Measurements from ENCODE around the gene IZUMO1. TPM values are rescaled to one million over a fixed set of nuclear protein-coding genes. Genes with fewer than 3 reads are reported as not detected.

IZUMO1 gene
- total and polyA plus RNA-seq, 2 of the 13 experiments (the other 11 are each of a cell fraction or from before 2014, with no cell fraction given), result 0.07 to 0.22 TPM

DNA sequence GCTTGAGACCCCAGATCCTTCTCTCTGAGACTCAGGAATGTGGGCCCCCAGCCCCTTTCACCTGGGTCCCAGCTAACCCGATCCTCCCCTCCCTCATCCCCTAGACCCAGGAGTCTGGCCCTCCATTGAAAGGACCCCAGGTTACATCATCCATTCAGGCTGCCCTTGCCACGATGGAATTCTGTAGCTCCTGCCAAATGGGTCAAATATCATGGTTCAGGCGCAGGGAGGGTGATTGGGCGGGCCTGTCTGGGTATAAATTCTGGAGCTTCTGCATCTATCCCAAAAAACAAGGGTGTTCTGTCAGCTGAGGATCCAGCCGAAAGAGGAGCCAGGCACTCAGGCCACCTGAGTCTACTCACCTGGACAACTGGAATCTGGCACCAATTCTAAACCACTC, 9.1 kb upstream of the IZUMO1 start:
- ChIA-PET CTCF (ENCODE audit: low intra/inter-chr PET ratio, low total read pairs) (no interaction called here), POLR2A (interaction anchor here (0.6 kb wide), 1 partner anchor 39 kb away, joined by 3 read pairs; no protein-coding TSS in a partner anchor)
- no peak for ATAC-seq
- DNase-seq (ENCODE audit: low spot score), result no peak
- in situ Hi-C loops (cut with HindIII; ENCODE audit: extremely low pct_ligation_motif_present, low pct_unique_long_range_greater_than_20kb) (no loop called here), intact Hi-C loops (cut with micrococcal nuclease; ENCODE audit: unreplicated experiment) (loop anchor here (2.0 kb wide), 1 partner anchor 17 kb away; no protein-coding TSS in a partner anchor)
- H3K4me1 ChIP-seq (ENCODE audit: insufficient read depth, low read length), result peaks cover 53% of the 10 kb centered on the region
- no peaks in the 10 kb centered on the region for H3K79me2 ChIP-seq (ENCODE audit: insufficient read depth, low read length)
- no peaks in the 10 kb centered on the region for H3K36me3 ChIP-seq (replicated peaks in 1 of 2; ENCODE audit: control insufficient read depth in 1 of 2, insufficient read depth in 2 of 2, low read length in 2 of 2)
- H3K9me3 ChIP-seq (ENCODE audit: low read length), result no peaks in the 10 kb centered on the region
- TF ChIP-seq HOXA3 (CRISPR knock-in tag; IDR thresholded peaks at IDR 0.05), result no peak
- no peak for TF ChIP-seq STAG1 (CRISPR knock-in tag; IDR thresholded peaks at IDR 0.05)
- TF ChIP-seq NFYB (CRISPR knock-in tag; IDR thresholded peaks at IDR 0.05), result no peak
- no peak for TF ChIP-seq HDAC6 (IDR thresholded peaks at IDR 0.05; ENCODE audit: low read depth, low read length)
- TF ChIP-seq ZBTB1 (CRISPR knock-in tag; IDR thresholded peaks at IDR 0.05; ENCODE audit: borderline replicate concordance), result no peak
- no peaks in the 10 kb centered on the region for H4K20me1 ChIP-seq (ENCODE audit: insufficient read depth, low read length)
- H3K4me2 ChIP-seq (ENCODE audit: low read depth, low read length), result no peak overlapping the region
- H3K4me3 ChIP-seq (replicated peaks in 1 of 3; ENCODE audit: insufficient read depth in 1 of 3, low read depth in 2 of 3, low read length in 3 of 3), result no peak overlapping the region
- FAIRE-seq, result no peak
- no TSS peak for BruUV-seq (replicated peaks)
- H2AFZ ChIP-seq (ENCODE audit: low read length), result no peak overlapping the region
- 86% methylated on average over 4 of the region's 5 CpGs for WGBS (ENCODE audit: low lambda C conversion rate)
- peak overlapping the region; percentile 13; the same call in 1 of the 2 replicates for H3K9ac ChIP-seq (ENCODE audit: insufficient read depth, low read depth, low read length)
- H3K27me3 ChIP-seq (ENCODE audit: control insufficient read depth in 1 of 2, insufficient read depth in 2 of 2, low read length in 2 of 2), result no peaks in the 10 kb centered on the region
- H3K27ac ChIP-seq (ENCODE audit: extremely low read length, insufficient read depth, low read length), result no peak overlapping the region

GRCh38 chr19:48755084-48755641, 8.5 kb upstream of the IZUMO1 start, which contains the start of gene FGF21:
TSS of gene FGF21 (plus strand) at chr19:48755524. CDS start at chr19:48756237, 713 bp downstream.
- Histone ChIP-seq H3K79me2 (ENCODE audit: insufficient read depth, low read length) (no peaks in the 10 kb centered on the region), H3K4me3 (replicated peaks in 1 of 3; ENCODE audit: insufficient read depth in 1 of 3, low read depth in 2 of 3, low read length in 3 of 3) (no peak within 1 kb of the TSS), H2AFZ (ENCODE audit: low read length) (no peak within 1 kb of the TSS), H3K27ac (ENCODE audit: extremely low read length, insufficient read depth, low read length) (no peak within 1 kb of the TSS), H3K27me3 (ENCODE audit: control insufficient read depth in 1 of 2, insufficient read depth in 2 of 2, low read length in 2 of 2) (no peaks in the 10 kb centered on the region), H3K36me3 (replicated peaks in 1 of 2; ENCODE audit: control insufficient read depth in 1 of 2, insufficient read depth in 2 of 2, low read length in 2 of 2) (no peaks in the 10 kb centered on the region), H3K9ac (ENCODE audit: insufficient read depth, low read depth, low read length) (peak within 1 kb of the TSS; percentile 13; the same call in 1 of the 2 replicates), H4K20me1 (ENCODE audit: insufficient read depth, low read length) (no peaks in the 10 kb centered on the region), H3K4me2 (ENCODE audit: low read depth, low read length) (peak within 1 kb of the TSS; percentile 20; the same call in 1 of the 2 replicates), H3K4me1 (ENCODE audit: insufficient read depth, low read length) (peaks cover 47% of the 10 kb centered on the region), H3K9me3 (ENCODE audit: low read length) (no peaks in the 10 kb centered on the region)
- ChIA-PET POLR2A (no interaction called here), CTCF (ENCODE audit: low intra/inter-chr PET ratio, low total read pairs) (no interaction called here)
- FAIRE-seq (no peak), ATAC-seq (no peak), DNase-seq (ENCODE audit: low spot score) (no peak)
- 17% methylated on average over 1 of the region's 4 CpGs for WGBS (ENCODE audit: low lambda C conversion rate)
- intact Hi-C loops (cut with micrococcal nuclease; ENCODE audit: unreplicated experiment), result loop anchor here (2.0 kb wide), 1 partner anchor 18 kb away; no protein-coding TSS in a partner anchor
- in situ Hi-C loops (cut with HindIII; ENCODE audit: extremely low pct_ligation_motif_present, low pct_unique_long_range_greater_than_20kb), result no loop called here
- no TSS peak for BruUV-seq (replicated peaks)
- no peak for TF ChIP-seq ZC3H13 (CRISPR knock-in tag; IDR thresholded peaks at IDR 0.05)
- no peak for TF ChIP-seq SOX6 (IDR thresholded peaks at IDR 0.05)
- peak; percentile 44; the same call in 1 of the 2 replicates for TF ChIP-seq SOX6 (CRISPR knock-in tag; IDR thresholded peaks at IDR 0.05)
- peak; percentile 27; the same call in 1 of the 2 replicates for TF ChIP-seq BCL6 (CRISPR knock-in tag; IDR thresholded peaks at IDR 0.05)
- TF ChIP-seq CC2D1A (CRISPR knock-in tag; IDR thresholded peaks at IDR 0.05), result no peak
- TF ChIP-seq KDM4B (CRISPR knock-in tag; IDR thresholded peaks at IDR 0.05), result no peak
- TF ChIP-seq ZNF780A (CRISPR knock-in tag; IDR thresholded peaks at IDR 0.05), result no peak
- no peak for TF ChIP-seq GATA4 (IDR thresholded peaks at IDR 0.05; ENCODE audit: borderline replicate concordance, low read depth)
- no peak for TF ChIP-seq ZKSCAN8 (CRISPR knock-in tag; IDR thresholded peaks at IDR 0.05; ENCODE audit: borderline replicate concordance)
- TF ChIP-seq ISL2 (CRISPR knock-in tag; IDR thresholded peaks at IDR 0.05), result no peak
- no peak for TF ChIP-seq ZNF251 (CRISPR knock-in tag; IDR thresholded peaks at IDR 0.05)
- no peak for TF ChIP-seq PRDM15 (CRISPR knock-in tag; IDR thresholded peaks at IDR 0.05)
- no peak for TF ChIP-seq ZNF660 (CRISPR knock-in tag; IDR thresholded peaks at IDR 0.05; ENCODE audit: borderline replicate concordance, low read depth)

Measured in HepG2 (cell line).